Stromal cell of bone marrow (primary cell): ENCODE results near the gene TDRD6.
A peak's percentile ranks its signal among the peaks of the same experiment; 100 is the strongest.

ENCODE experiments used
- DNase-seq: peaks from one replicate; pipeline ENCODE4 v3.0.0-alpha.2; 2012; ENCODE audit warnings: low read depth

Gene TDRD6

DNA sequence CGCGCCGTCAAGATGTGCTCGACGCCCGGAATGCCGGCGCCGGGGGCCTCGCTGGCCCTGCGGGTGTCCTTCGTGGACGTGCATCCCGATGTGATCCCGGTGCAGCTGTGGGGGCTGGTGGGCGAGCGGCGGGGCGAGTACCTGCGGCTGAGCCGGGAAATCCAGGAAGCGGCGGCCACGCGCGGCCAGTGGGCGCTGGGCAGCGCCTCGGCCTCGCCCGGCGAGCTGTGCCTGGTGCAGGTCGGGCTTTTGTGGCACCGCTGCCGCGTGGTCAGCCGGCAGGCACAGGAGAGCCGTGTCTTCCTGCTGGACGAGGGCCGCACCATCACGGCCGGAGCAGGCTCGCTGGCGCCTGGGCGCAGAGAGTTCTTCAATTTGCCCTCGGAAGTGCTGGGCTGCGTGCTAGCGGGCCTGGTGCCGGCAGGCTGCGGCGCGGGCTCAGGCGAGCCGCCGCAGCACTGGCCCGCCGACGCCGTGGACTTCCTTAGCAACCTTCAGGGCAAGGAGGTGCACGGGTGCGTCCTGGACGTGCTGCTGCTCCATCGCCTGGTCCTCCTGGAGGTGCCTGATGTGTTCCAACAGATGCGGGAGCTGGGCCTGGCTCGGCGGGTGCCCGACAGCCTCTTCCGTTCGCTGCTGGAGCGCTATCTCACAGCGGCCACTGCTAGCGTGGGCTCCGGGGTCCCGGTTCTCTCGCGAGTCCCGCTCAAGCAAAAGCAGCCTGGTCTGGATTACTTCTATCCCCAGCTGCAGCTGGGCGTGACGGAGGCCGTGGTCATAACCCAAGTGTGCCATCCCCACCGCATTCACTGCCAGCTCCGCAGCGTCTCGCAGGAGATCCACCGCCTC lies 656 bp downstream of the TDRD6 start:
- DNase-seq, result no peak

DNA sequence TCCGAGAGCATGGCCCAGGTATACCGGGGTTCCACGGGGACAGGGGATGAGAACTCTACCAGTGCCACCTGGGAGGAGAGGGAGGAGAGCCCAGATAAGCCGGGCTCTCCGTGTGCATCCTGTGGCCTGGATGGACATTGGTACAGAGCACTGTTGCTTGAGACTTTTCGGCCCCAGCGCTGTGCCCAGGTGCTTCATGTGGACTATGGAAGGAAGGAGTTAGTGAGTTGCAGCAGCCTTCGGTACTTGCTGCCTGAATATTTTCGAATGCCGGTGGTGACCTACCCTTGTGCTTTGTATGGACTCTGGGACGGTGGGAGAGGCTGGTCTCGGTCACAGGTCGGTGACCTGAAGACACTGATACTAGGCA lies 1.3 kb downstream of the TDRD6 start:
- no peak for DNase-seq

DNA sequence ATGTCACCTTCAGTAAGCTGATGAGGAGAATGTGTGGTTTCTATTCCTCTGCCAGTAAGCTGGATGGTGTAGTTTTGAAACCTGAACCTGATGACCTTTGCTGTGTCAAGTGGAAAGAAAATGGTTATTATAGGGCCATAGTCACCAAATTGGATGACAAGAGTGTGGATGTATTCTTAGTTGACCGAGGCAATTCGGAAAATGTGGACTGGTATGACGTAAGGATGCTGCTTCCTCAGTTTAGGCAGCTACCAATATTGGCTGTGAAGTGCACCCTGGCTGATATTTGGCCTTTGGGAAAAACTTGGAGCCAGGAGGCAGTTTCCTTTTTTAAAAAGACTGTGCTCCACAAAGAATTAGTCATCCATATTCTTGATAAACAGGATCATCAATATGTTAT lies 2.0 kb downstream of the TDRD6 start:
- no peak for DNase-seq

DNA sequence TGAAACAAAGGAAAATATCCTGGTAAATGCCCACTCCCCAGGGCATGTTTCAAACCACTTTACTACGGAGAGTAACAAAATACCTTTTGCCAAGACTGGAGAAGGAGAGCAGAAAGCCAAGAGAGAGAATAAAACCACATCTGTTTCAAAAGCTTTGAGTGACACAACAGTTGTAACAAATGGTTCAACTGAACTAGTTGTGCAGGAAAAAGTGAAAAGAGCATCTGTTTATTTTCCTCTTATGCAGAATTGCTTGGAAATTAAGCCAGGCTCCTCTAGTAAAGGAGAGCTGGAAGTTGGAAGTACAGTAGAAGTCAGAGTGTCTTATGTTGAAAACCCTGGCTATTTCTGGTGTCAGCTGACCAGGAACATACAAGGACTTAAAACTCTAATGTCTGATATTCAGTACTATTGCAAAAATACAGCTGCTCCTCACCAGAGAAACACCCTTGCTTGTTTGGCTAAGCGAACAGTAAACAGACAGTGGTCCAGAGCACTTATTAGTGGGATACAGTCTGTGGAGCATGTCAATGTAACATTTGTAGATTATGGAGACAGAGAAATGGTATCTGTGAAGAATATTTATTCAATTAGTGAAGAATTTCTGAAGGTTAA lies 2.6 kb downstream of the TDRD6 start:
- DNase-seq, result no peak

DNA sequence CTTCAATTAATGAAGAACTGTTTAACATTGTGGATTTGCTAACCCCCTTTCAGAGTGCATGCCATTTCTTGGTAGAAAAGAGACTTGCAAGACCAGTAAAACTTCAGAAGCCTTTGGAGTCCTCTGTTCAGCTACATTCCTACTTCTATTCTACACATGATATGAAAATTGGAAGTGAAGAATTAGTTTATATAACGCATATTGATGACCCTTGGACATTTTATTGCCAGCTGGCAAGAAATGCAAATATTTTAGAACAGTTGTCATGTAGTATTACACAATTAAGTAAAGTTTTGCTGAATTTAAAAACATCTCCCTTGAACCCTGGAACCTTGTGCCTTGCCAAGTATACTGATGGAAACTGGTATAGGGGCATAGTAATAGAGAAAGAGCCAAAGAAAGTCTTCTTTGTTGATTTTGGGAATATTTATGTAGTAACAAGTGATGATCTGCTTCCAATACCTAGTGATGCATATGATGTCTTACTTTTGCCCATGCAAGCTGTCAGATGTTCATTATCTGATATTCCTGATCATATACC lies 3.3 kb downstream of the TDRD6 start:
- DNase-seq, result no peak

DNA sequence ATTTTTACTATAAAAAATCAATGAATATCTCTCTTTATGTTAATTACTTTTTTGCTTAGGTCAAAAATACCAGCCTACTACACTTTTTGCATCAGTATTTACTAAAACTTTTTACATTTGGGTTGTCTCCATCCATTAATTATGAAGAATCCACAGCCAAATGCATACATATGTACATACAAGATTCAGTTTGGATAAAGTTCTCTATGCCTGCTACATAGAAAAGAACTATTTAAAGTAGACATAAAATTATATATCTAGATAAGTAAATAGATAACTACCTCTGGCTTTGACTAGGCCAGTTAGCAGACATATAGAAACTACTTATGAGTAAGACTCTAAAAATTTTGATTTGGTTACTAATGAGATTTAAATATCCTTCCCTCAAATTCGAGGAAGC lies 12.3 kb downstream of the TDRD6 start:
- no peak for DNase-seq

DNA sequence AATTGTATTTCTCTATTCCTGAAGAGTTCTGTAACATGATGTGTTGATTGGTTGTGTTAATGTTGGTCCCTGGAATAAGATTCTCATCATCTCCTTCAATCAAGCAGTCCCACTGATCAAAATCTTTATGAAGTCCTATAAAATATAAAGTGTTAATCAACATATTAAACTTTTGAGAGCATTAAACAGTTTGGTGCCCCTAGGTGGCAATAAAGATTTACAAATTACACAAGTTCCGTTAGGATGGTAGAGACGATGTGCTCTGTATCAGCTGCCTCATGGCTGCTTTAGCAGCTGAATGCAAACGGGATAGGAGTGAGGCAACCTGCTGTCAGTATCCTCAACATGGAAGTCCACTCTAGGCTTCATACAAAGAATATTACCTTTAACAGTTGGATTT lies 16.9 kb downstream of the TDRD6 start:
- peak; percentile 10 for DNase-seq

DNA sequence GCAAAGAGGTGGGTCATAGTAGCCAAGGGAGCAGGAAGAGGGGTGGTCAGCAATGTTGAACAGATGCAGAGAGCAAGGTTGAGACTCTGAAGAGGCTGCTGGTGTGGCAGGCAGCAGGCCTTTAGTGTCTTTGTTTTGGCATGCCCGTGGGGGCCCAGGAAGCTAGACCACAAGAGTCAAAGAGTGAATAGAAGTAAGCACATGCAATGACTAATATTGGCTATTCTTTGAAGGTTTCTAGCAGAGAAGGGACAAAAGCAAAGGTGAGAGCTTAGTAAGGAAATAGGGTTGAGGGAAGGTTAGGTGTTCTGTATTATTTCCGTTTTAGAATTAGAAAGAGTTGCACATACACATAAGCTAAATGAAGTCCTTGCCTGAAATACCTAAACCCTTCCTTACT lies 18.8 kb downstream of the TDRD6 start:
- no peak for DNase-seq

DNA sequence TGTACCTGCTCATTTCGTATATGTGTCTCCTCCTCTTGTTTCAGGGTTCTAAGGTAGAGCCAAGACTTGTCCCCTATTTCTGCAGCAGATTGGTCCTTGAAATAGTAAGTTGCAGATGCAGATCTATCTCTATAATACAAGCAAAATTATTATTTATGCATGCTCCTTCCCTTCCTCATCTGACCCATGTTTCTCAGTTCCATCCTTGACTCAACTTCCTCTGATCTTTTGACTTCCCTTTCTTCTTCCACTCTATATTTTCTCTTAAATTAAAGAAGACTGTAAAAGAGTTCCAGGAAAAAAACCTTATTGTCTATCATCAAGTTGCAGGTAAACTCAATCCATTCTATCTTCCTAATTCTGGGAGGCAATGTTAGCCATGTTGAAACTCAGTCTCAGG lies 23.8 kb downstream of the TDRD6 start:
- DNase-seq, result no peak

DNA sequence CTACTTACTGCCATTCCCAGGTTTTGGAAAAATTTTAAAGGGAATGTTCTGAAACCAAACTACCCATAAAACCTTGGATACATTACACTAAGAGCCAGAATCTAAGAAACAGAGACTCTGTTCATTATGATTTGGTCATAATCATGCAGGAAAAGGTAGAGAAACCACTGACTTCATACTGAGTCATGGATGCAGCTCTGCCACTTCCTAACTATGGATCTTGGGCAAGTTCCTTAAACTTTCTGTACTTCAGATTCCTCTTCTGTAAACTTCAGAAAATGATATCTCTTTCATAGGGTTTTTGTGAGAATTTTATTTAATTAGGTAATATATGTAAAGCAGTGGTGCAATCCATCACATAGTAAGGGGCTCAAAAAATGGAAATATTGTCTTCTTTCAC lies 27.5 kb downstream of the TDRD6 start:
- no peak for DNase-seq

DNA sequence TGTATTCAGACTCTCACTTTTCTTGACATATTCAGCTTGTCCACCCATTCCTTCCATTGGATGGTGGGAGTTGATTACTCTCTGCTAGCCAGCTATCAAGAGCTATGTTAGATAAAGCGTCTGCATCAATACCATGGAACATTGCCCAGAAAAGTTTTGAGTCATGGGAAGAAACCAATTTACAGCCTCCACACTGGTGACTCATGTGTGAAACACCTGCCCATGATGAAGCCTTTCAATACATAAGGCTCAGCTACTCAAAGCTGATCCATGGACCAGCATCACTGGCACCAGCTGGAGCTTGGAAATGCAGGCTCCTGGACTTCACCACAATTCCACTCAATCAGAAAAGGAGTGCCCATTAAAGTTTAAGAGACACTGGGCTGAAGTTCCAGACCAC lies 31.4 kb downstream of the TDRD6 start:
- peak; percentile 18 for DNase-seq

DNA sequence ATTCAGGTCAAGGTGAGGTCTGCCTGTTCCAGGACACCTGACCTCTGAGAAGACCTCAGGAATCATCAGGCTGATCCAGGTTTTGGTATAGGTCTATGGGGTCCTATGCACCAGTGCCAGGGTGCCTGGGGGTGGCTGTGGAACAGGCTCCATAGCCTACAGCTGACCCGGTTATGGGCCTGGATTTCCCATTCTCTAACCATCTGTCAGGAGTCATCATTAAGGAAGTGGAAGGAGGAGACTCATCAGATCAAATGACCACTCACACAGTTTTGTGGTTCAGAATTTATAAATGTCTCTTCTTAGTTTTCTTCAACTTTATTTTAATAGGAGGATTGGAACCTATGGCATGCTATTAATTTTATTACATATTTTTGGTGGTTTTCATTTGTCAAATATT lies 32.7 kb downstream of the TDRD6 start:
- DNase-seq, result no peak

DNA sequence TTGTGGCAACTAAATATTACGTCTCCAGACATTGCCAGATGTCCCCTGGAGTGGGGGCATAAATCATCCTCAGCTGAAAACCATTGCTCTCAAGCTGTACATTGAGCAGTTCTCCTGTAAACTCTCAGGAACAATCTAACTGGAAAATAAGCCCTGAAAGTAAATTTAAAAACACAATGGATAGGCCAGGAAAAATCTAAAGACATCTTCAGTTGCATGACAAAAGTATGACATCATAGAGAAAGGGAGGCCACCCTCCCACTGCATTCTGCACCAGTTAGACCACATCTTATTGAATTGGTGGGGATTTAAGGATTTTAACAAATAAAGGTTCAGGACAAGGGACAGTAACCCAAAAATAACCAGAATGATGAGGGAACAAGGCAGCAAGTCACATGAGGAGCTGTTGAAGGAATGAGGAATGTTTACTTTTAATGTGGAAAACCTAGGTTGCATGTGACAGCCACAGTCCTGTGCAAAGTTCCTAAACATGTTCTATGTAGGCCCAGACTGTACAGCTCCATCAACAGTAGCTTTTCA lies 42.2 kb downstream of the TDRD6 start:
- no peak for DNase-seq

DNA sequence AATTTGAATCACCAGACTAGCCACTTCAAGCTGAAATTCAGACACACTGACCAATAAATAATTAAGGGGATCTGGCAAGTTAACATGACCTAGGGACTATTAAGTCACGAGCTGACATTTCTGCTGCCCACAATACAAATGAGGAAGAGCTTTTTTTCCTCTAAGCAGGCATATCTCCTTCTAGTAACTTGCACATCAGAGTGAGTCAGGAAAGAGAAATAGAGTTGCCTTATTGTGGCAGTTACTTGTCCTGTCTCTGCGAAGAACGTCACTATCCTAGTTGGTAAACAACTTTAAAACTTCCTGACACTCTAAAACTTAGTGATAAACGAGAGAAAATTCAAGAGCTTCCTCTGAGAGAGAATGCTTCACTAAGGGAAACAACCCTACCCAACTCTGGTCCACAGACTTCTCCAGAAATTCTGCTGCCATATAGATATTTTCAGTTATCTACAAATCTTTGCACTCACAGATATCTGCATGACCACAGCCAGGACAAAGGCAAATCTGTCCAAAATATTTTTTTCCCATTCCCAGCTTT lies 43.3 kb downstream of the TDRD6 start:
- DNase-seq, result no peak

DNA sequence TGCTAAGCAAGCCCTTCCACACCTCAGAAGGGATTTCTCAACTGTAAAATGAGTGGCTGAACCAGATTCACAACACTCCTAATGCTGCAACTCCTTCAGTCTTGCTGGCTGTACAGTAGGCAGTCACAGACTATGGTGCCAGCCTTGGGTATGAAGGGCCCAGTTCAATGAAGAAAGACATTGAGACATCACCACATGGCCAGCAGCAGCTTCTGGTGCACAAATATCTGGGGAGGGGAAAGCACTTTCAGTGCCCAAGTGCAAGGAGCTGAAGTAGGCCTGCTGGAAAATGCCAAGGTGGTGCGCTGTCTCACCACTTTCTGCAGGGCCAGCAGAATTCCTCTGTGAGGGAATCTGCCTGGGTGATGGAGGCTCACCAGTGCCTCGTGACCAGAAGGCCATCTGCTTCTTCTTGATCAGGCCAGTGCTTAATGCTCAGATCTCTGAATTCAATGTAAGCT lies 45.7 kb downstream of the TDRD6 start:
- no peak for DNase-seq

DNA sequence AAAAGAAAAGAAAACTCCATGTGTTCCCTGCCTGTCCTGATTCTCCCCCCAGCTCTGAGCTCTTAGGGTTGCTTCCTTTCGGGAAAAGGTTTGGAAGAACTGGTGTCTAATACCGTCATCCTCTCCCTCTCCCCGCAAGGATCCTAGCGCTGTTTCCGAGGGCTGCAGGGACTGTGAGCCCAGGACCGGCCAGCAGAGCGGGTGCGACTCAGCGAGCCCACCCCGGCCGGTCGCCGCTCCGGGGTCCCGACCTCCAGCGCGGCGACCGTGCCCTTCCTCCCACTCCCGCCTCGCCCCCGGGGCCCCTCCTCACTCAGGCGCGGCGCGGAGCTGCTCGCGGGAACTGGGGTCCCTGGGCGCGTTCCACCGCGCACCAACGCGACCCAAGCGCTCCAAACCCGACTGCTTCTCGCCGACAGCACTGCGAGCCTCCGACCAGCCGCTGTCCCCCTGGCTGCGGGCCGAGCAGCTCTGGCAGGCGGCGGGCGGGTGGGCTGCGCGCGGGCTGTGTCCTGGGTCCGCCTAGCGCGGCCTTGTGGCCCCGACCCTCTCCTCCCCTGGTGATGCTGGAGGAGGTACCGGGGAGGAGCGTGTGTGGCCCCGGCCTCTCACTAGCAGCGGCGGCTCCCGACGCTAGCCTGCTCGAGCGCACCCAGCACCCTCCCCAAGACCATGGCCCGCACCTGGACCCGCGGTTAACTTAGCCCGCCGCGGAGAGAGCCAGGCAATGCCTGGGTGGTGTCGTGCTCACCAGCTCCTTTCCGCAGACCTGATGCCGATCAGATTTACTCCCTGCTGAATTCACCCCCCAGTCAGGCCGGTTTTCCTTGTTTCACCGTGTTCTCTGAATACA lies 47.4 kb downstream of the TDRD6 start, which contains the start of gene PLA2G7:
Gene PLA2G7 (minus strand): TSS at position 509 of the 853 bp plus-strand sequence. CDS start 12,484 bp downstream, outside the sequence.
- DNase-seq, result no peak

DNA sequence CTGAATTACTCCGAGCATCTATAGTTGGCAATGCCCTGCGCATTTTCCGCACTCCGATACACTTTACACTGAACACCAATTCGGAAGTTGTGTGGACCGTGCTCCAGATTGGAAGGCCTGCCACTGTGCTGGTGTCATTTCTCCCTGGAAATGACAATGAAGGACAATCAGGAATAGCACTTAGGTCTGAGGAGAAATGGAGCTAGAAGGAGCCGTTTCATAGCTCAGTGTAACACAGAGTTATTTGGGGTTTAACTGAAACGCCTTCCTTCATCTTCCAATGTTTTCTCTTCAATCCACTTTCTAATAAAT lies 48.0 kb downstream of the TDRD6 start:
- DNase-seq, result no peak

DNA sequence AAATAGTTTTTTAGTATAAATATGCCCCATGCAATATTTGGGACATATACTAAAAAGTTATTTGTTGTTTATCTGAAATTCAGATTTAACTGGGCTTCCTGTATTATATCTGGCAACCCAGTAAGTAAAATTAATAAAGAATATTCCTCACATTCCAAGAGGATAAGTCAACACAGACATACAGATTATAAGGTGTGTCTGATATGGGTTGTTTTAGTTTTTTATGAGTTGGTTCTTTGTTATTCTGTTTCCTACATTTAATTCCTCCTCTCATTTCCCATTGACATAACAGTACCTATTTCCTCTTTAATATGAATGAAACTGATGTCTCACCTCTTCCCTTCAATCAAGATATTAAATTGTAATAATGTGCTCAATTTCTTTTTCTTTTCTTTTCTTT lies 49.2 kb downstream of the TDRD6 start:
- DNase-seq, result no peak

DNA sequence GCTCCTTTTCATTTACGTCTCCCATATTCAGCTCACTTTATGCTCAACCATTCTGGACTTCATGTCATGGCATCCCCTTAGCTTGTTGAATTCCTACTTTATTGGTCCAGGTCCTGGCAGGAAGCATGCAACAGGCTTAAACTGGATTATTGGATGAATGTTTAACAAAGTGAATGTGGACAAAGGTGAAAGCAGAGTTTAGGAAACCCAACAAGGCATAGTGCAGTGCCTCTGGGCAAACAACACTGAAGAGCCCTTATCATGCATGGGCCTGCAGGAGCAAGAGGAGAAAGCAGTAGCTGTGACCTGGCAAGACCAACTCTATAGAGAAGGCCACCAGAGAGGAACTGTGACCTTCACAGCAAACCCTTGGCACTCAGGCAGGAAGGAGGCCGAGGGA lies 53.8 kb downstream of the TDRD6 start:
- DNase-seq, result no peak

DNA sequence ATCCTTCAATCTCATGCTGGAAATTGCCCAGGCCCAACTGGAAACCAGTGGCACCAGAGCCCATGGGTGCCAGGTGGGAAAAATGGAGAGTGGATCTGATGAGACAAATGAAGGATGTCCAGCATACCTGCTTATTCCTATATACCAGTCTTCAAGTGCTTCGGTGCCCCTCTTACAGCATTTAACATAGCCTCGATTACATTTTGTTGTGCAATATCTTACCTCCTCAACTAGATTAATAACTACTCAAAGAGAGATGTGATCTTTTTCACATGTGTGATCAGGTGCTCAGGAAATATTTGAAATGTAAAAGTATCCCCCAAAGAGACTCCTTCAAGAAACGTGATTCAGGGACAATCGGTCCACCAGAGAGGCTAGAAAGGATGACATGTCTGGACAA lies 54.2 kb downstream of the TDRD6 start:
- DNase-seq, result no peak

DNA sequence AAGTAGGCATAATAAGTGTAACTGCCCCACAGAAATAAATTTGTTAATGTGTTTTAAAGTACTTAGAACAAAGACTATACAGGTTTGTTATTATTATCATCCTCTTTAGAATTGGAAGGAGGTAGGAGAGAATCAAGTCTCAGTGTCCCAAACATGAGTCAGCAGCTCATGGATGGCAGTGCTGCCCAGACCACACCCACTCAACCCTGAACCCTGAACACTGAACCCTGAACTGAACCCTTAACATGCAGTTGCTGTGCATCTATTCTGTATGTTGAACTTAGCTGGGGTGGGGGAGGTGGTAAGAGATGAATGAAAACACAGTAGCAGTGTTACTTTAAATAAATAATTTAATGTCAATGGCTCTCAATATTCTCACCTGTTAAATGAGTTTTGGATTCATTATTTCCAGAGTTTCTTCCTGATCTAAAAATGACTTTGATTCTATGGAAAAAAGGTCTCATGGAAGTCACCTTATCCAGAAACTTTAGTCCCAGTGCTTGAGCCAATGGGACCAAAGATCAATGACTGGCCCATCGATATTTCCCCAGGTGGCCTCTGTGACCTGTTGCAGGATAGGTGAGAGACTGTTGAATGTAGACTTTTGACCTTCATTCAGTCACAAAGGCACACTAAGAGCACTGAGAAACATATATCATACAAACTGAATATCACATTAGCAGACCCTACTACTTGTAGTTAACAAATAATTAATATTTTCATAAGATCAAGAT lies 55.9 kb downstream of the TDRD6 start:
- no peak for DNase-seq
